DMS 273 (cell line): ENCODE results near the gene EPS15.
"Not testable (repeated sequence)": the region's sequence is repeated elsewhere in the genome, so short reads cannot be mapped to it uniquely, and the experiment has no call there.

ENCODE experiments used
- DNase-seq: peaks from one replicate; lab custom pipeline; 2025; ENCODE audit not compliant: unreplicated experiment; lab: John Stamatoyannopoulos, UW

The EPS15 gene

DNA sequence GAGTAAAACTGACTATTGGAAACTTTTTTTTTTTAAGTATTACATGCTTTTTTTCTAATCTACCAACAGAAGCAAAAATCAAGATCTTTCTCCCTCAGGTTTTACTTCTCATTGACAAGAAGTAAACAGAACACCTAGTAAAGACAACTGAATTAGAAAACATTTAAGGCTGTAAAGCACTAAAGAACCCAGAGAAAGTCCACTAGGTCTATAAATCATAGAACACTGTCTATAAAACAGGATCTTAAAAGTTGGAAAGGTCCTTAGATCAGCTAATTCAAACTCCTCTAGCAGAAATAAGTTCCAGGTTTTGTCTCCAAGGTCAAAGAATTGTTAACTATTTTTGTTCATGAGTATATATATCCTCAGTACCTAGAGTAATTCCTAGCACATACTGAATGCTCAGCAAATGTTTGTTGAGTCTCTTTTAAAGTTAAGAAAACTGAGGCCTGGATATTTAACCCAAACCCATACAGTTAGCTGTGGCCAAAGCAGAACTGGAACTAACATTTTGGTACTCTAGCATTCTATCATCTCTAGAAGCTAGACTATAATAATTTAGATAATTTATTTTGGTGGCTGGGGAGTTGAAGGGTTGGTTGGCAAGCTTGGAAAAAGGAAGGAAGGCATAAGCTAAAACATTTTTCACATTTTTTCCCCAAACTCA is 3.0 kb downstream of the EPS15 start:
- no peak for DNase-seq

GRCh38 chr1:51515312-51515960 is 3.6 kb downstream of the EPS15 start:
- peak; percentile 12 for DNase-seq

- DNase-seq, result no peak
These were observed 4.3 kb downstream of the EPS15 start for GRCh38 chr1:51514733-51515132.

DNA sequence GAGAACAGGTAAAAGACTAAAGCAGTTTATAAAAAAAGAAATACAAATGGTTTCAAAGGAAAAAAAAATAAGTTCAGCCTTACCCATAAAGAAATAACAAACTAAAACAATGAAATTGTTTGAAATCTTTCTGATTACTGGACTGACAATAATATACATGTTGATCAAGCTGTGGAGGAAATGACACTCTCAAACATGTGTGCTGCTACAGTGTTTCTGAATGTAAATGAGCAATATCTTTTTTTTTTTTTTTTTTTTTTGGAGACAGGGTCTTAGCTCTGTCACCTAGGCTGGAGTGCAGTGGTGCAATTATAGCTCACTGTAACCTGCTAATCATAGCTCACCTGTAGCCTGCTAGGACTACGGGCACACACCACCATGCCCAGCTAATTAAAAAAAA is 6.5 kb downstream of the EPS15 start:
- no peak for DNase-seq

DNA sequence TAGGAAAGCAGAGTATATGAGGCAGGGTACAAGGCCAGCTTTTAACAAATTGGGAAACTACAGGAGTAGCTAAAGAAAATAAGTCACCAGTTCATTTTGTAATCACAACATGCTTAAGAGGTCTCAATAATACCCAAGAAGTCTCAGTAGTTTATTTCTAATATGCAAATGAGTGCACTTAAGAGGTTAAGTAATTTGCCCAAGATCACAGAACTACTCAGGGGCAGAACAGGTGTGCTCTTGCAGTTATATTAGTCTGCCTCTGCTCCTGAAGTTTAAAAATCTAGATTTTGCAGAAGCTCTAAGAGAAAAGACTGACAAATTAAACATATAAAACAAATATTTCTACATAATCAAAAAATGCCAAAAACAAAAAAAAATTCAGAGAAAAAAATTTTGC is 6.9 kb downstream of the EPS15 start:
- no peak for DNase-seq

DNA sequence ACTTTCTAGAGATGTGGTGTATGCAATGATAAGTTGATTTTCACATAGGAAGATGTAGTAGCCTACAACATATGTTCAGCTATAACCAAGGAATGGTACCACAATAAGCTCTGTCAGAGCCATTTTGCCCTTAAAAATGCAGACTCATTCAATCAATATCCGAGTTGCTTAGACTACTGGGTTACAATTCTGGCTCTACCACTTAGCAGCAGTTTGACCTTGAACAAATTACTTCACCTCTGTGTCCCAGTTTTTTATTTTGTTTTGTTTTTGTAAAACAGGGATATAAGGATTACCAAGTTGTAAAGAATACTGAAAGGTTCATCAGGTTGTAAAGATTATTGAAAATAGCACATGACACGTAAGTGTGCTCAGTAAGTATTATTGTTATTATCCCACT is 9.3 kb downstream of the EPS15 start:
- no peak for DNase-seq

- DNase-seq, result peak; percentile 81
These were observed 12.5 kb downstream of the EPS15 start for GRCh38 chr1:51506537-51506936.

DNA sequence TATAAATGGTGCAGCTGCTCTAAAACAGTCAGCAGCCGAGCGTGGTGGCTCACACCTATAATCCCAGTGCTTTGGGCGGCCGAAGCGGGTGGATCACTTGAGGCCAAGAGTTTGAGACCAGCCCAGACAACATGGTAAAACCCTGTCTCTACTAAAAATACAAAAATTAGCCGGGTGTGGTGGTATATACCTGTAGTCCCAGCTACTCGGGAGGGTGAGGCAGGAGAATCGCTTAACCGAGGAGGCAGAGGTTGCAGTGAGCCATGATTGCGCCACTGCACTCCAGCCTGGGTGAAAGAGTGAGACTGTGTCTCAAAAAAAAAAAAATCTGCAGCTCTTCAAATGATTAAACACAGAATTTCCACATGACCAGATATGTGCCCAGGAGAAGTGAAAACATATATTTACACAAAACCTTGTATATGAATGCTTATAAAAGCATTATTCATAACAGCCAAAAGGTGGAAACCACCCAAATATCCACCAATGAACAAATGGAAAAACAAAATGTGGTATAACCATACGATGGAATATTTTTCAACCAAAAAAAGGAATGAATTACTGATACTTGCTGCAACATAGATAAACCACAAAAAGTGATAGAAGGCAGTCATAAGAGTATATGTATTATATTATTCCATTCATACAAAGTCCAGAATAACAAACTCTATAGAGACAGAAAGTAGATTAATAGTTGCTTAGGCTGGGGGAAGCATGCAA is 14.1 kb downstream of the EPS15 start:
- DNase-seq, result no peak

GRCh38 chr1:51501218-51501630 is 17.8 kb downstream of the EPS15 start:
- not testable (repeated sequence) for DNase-seq

DNA sequence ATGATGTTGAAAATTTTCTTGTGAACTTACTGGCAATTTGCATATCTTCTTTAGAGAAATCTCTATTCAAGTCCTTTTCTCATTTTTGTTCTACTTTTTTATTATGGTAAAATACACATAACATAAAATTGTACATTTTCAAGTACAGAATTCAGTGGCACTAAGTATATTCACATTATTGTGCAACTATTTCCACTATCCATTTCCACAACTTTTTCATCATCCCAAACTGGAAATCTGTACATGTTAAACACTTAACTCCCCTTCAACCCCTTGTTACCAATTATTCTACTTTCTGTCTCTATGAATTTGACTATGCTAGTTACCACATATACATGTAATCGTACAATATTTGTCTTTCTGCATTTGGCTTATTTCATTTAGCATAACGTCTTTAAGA is 19.4 kb downstream of the EPS15 start:
- no peak for DNase-seq

GRCh38 chr1:51498924-51499323 is 20.1 kb downstream of the EPS15 start:
- no peak for DNase-seq

GRCh38 chr1:51497340-51497739 is 21.7 kb downstream of the EPS15 start:
- no peak for DNase-seq

GRCh38 chr1:51494138-51494830 is 24.8 kb downstream of the EPS15 start:
- no peak for DNase-seq

DNA sequence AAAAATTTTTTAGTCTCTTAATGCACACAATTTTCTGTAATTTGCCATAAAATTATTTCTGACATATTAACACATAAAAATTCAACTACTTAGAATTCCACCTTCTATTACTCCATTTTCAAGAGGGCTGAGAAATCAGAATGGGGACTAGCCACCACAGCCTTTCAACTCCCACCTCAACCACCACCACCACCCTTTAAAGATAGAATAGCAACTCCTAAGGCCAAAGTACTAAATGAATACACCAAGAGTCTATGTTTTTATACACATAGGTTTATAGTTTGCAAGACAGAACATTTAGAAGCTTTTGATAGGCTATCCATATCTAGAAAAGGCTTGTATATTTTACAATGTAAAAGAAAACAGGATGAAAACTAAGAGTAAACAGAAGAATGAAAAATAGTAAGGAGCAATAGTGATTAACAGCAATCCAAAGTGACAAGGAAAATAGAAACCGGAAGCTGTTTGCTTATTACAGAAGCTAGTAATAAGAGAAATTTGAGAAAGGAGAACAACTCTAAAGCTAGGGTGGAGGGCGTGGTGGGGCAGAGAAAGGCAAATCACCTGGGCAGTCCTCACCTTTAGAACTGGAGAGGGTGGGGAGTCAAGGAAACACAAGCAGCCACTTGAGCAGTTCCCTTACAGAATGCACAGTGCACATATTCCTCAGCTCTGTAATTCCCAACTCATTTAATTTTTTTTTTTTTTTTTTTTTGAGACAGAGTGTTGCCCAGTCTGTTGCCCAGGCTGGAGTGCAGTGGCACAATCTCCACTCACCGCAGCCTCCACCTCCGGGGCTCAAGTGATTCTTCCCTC is 27.7 kb downstream of the EPS15 start:
- DNase-seq, result no peak

DNA sequence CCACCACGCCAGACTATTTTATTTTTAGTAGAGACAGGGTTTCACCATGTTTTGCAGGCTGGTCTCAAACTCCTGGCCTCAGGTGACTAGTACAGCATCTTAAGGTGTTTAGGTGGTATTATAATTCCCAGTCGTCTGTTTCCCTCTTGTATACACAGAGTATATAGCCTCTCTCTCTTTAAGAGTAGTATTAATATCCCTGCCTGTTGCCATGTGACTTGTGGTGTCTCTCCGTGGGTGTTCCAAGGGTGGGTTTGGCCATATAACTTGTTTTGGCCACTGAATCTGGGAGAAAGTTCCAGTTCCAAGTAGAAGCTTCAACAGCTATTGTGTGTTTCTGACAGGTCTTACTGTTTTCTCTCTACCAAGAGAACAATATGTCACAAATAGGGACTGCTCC is 29.6 kb downstream of the EPS15 start:
- no peak for DNase-seq

GRCh38 chr1:51488372-51489050 is 30.6 kb downstream of the EPS15 start:
- DNase-seq, result no peak

GRCh38 chr1:51487628-51488027 is 31.4 kb downstream of the EPS15 start:
- DNase-seq, result peak; percentile 14

DNA sequence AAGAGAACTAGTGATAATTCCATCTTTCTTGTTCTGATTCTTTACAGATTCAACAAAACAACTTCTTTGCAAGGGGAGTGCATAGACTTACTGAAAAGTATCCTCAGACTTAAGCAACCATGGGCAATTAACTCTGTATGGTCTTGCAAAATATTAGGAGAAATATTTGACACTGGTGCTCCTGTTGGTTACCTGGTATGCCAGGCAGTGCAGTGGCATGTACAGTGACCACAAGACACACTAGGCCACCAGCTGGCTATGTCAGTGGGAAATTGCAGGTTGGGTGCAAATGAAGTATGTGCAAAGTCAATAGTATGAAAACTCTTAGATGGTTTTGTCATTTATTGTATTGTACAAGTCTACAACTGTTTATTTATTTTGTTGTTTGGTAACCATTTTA is 34.5 kb downstream of the EPS15 start:
- no peak for DNase-seq

DNA sequence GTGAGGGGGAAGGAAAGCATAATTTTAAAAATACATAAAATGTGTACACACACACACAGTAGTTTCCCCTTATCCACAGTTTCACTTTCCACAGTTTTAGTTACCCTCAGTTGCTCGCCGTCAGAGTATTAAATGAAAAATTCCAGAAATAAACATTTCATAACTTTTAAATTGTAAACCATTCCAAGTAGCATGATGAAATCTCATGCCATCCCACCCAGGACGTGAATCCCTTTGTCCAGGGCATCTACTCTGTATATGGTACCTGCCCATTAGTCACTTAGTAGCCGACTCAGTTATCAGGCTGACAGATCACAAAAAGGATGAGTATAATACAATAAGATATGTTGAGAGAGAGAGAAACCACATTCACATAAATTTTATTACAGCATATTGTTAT is 36.2 kb downstream of the EPS15 start:
- DNase-seq, result no peak
